Measurements from ENCODE around the gene IDH3B.

The IDH3B gene

DNA sequence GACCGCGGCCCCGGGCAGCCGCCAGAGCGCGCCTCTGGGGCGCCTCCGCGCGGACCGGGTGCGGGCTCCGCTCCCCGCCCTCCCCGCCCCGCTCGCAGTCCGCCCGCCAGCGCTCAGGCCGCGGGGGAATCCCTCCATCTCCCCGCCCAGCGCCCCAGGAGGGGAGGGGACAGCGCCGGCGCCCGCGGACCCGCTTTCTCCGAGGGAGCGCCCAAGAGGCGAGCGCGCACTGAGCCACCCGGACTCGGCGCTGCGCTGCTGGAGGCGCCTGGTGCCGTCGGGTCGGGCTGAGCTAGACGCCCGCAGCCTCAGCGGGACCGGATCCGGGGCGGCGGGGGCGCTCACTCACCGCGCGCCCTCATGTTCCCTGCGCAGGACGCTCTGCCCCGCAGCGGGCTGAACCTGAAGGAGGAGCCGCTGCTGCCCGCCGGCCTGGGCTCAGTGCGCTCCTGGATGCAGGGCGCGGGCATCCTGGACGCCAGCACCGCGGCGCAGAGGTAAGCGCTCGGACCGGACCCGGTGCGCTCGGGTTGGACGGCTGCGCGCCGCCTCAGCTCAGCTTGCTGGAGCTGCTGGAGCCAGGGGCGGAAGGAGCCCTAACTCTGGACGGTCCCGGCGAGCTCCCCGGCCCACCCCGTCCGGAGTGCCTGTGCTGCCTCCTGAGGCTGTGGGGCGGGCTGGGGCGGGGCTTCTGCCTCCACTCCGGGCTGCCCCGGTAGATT, 29.4 kb upstream of the IDH3B start:
- TF ChIP-seq, protein P1, sequence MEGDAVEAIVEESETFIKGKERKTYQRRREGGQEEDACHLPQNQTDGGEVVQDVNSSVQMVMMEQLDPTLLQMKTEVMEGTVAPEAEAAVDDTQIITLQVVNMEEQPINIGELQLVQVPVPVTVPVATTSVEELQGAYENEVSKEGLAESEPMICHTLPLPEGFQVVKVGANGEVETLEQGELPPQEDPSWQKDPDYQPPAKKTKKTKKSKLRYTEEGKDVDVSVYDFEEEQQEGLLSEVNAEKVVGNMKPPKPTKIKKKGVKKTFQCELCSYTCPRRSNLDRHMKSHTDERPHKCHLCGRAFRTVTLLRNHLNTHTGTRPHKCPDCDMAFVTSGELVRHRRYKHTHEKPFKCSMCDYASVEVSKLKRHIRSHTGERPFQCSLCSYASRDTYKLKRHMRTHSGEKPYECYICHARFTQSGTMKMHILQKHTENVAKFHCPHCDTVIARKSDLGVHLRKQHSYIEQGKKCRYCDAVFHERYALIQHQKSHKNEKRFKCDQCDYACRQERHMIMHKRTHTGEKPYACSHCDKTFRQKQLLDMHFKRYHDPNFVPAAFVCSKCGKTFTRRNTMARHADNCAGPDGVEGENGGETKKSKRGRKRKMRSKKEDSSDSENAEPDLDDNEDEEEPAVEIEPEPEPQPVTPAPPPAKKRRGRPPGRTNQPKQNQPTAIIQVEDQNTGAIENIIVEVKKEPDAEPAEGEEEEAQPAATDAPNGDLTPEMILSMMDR (IDR thresholded peaks at IDR 0.05) = no peak
- no peaks in the 10 kb centered on the region for H3K36me3 Mint-ChIP-seq (ENCODE audit: low read depth)
- peaks cover 6% of the 10 kb centered on the region for H3K9me3 Mint-ChIP-seq
- H3K27ac Mint-ChIP-seq = no peak overlapping the region
- DNase-seq = peak; percentile 67
- peaks cover 41% of the 10 kb centered on the region for H3K4me1 Mint-ChIP-seq
- H3K4me3 Mint-ChIP-seq = peak overlapping the region; percentile 57
- H3K27me3 Mint-ChIP-seq (ENCODE audit: low read depth, poor library complexity) = peaks cover 85% of the 10 kb centered on the region

DNA sequence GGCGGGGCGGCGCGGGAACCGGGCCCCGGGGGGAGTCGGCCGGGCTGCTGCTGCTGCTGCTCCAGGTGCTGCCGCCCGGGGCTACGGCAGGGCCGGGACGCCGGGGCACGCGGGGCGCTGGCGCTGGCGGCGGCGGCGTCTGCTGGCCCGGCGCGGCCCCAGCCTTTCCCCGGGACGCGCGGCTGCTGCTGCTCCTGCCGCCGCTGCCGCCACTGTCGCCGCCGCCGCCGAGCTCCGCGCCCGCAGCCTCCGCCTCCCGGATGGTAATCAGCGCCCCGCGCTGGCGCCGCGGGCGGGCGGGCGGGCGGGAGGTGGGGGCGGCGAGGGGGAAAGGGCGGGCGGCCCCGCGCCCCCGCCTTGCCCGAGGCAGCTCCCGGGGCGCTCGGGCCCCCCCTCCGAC, 28.9 kb upstream of the IDH3B start:
- H3K36me3 Mint-ChIP-seq (ENCODE audit: low read depth) = no peaks in the 10 kb centered on the region
- H3K4me1 Mint-ChIP-seq = peaks cover 47% of the 10 kb centered on the region
- peak; percentile 58 for DNase-seq

DNA sequence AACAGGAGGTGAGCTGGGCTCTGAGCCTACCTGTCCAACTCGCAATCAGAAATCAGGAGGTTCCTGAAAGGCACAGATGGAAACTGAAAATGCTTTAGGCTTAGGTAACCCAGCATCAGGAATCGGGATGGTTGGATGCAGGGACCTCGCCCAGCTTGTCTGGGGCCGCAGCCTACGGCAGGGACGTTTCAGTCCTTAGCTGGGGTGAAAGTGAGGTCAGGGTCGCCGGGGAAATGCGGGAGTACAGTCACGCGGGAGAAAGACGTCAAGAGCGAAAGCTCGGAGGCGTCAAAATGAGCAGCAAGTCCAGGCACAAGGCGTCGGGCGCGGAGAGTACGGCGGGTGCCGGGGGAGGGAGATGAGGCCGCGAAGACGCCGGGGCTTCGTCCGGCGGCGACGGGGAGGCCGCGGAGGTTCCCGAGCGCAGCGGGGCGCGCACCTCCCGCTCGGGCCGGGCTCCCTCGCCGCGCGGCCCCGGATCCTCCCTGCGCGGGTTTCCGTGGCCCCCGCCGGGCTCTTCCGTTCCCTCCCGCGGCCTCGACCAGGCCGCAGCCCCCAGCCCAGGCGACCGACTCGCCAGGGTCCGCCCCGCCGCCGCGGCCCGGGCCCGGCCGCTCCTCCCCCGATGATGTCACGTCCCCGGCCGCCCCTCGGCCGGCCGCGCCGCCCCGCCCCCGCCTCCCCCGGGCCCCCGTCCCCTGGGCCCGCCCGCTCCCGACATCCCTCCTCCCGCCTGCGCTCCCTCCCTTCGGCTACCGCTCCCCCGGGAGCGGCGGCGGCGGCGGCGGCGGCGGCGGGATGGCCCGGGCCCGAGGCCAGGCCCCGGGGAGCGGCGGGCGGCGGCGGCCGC, 28.2 kb upstream of the IDH3B start, which contains the start of gene EBF4:
Gene EBF4, plus strand, starts transcription at position 745 of the 850 bp plus-strand sequence. CDS start 866 bp downstream, outside the sequence.
- peaks cover 6% of the 10 kb centered on the region for H3K9me3 Mint-ChIP-seq
- TF ChIP-seq, protein P1 (IDR thresholded peaks at IDR 0.05) = no peak
- H3K4me3 Mint-ChIP-seq = peak within 1 kb of the TSS; percentile 96
- peaks cover 87% of the 10 kb centered on the region for H3K27me3 Mint-ChIP-seq (ENCODE audit: low read depth, poor library complexity)
- peaks cover 53% of the 10 kb centered on the region for H3K4me1 Mint-ChIP-seq
- peak; percentile 75 for DNase-seq
- no peaks in the 10 kb centered on the region for H3K36me3 Mint-ChIP-seq (ENCODE audit: low read depth)
- peak within 1 kb of the TSS; percentile 49 for H3K27ac Mint-ChIP-seq

More for the DNA sequence above, 28.9 kb upstream of the IDH3B start:
- H3K27me3 Mint-ChIP-seq (ENCODE audit: low read depth, poor library complexity) = peaks cover 87% of the 10 kb centered on the region
- H3K4me3 Mint-ChIP-seq = no peak overlapping the region
- peaks cover 6% of the 10 kb centered on the region for H3K9me3 Mint-ChIP-seq
- no peak overlapping the region for H3K27ac Mint-ChIP-seq
- TF ChIP-seq, protein P1 (IDR thresholded peaks at IDR 0.05) = no peak

DNA sequence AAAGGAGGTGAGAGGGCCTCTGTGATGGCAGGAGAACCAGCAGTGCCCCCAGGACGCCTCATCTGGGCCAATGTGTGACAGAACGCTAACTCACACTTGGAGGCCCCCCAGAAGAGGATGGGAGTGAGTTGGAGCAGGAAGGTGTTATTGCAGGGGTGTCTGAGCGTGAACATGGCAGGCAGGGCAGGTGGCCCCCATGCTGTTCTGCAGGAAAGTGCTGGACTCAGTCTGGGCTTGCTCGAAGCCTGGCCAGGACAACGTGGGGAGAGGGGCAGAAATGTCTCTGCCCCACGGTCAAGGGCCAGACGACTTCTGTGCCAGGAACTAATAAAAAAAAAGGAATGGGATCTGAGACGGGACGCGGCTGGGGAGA, 27.6 kb upstream of the IDH3B start:
- DNase-seq = no peak
- H3K27ac Mint-ChIP-seq = no peak overlapping the region
- peaks cover 53% of the 10 kb centered on the region for H3K4me1 Mint-ChIP-seq
- peak overlapping the region; percentile 96 for H3K4me3 Mint-ChIP-seq
- peaks cover 87% of the 10 kb centered on the region for H3K27me3 Mint-ChIP-seq (ENCODE audit: low read depth, poor library complexity)
- peaks cover 6% of the 10 kb centered on the region for H3K9me3 Mint-ChIP-seq
- TF ChIP-seq, protein P1 (IDR thresholded peaks at IDR 0.05) = no peak
- H3K36me3 Mint-ChIP-seq (ENCODE audit: low read depth) = no peaks in the 10 kb centered on the region

DNA sequence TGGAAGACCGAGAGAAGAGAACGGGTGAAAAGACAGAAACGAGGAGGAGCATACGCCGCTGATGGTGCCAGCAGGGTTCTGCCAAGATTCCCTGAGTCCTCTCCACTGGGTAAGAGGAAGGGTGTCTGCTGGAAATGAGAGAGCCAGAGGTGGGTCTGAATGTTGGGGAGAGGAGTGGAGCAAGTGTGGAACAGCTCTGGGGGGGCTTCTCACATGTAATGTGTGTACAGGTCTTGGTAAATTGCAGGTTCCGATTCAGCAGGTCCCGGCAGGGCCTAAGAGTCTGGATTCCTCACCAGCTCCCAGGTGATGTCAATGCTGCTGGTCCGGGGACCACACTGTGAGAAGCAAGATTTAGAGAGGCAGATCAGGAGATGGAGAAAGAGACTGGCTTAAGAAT, 27.1 kb upstream of the IDH3B start:
- Mint-ChIP-seq H3K9me3 (peaks cover 6% of the 10 kb centered on the region), H3K4me3 (peak overlapping the region; percentile 96), H3K27ac (no peak overlapping the region), H3K36me3 (ENCODE audit: low read depth) (no peaks in the 10 kb centered on the region), H3K4me1 (peaks cover 53% of the 10 kb centered on the region), H3K27me3 (ENCODE audit: low read depth, poor library complexity) (peaks cover 87% of the 10 kb centered on the region)
- TF ChIP-seq, protein P1 (IDR thresholded peaks at IDR 0.05) = no peak
- DNase-seq = no peak
